Stimulated activated CD4-positive, alpha-beta T cell treated with anti-CD3 and anti-CD28 coated beads, TNF-alpha, amount 100 ng/mL, for 1 hour (primary cell): ENCODE results near the gene ASTL.
A peak's percentile ranks its signal among the peaks of the same experiment; 100 is the strongest.
"Not testable (repeated sequence)": the region's sequence is repeated elsewhere in the genome, so short reads cannot be mapped to it uniquely, and the experiment has no call there.

ENCODE experiments used
- DNase-seq, 3 donors: peaks; one replicate each; pipeline ENCODE4 v3.0.0-alpha.2; 2020; ENCODE audit warnings: low read depth in 3 of 3, low spot score in 1 of 3

The ASTL gene

GRCh38 chr2:96146153-96146880 is 8.0 kb upstream of the ASTL start:
- peak; percentile 77 to 80 (median 79) for DNase-seq

GRCh38 chr2:96145848-96146152 is 7.5 kb upstream of the ASTL start:
- DNase-seq: no peak

- DNase-seq: peak; percentile 85 to 92 (median 89)
Measured at GRCh38 chr2:96145036-96145847, 6.9 kb upstream of the ASTL start, which contains the start of gene DUSP2. Gene DUSP2 (minus strand): TSS chr2:96145440. CDS start chr2:96145354, 86 bp downstream.

- peak in 1 of 3 donors; percentile 44 for DNase-seq
Measured at GRCh38 chr2:96144481-96145035, 6.3 kb upstream of the ASTL start.

- DNase-seq: no peak
Measured at GRCh38 chr2:96143848-96144480, 5.7 kb upstream of the ASTL start.

GRCh38 chr2:96143231-96143847 is 5.0 kb upstream of the ASTL start:
- no peak for DNase-seq

GRCh38 chr2:96142217-96143113 is 4.2 kb upstream of the ASTL start:
- peak in 2 of 3 donors; percentile 57 to 63 for DNase-seq

GRCh38 chr2:96141624-96141967 is 3.3 kb upstream of the ASTL start:
- not testable (repeated sequence) for DNase-seq

- no peak for DNase-seq
Measured at GRCh38 chr2:96140941-96141623, 2.8 kb upstream of the ASTL start.

GRCh38 chr2:96139181-96139758 is 968 bp upstream of the ASTL start:
- no peak for DNase-seq

- DNase-seq: no peak
Measured at GRCh38 chr2:96137321-96138178, 752 bp downstream of the ASTL start.

- no peak for DNase-seq
Measured at GRCh38 chr2:96136129-96136720, 2.1 kb downstream of the ASTL start.

- no peak for DNase-seq
Measured at GRCh38 chr2:96135621-96136020, 2.7 kb downstream of the ASTL start.

- no peak for DNase-seq
Measured at GRCh38 chr2:96135171-96135570, 3.1 kb downstream of the ASTL start.

GRCh38 chr2:96134421-96134820 is 3.9 kb downstream of the ASTL start:
- no peak for DNase-seq

GRCh38 chr2:96131813-96132745 is 6.2 kb downstream of the ASTL start:
- no peak for DNase-seq
